PFSK-1 (cell line): ENCODE results near the gene FAM228B.

ENCODE experiments used
- FOXP2 ChIP-seq: optimal IDR thresholded peaks from 2 replicates; pipeline ENCODE3; 2011; ENCODE audit warnings: borderline replicate concordance, control low read depth, inconsistent platforms; ENCODE audit not compliant: insufficient read depth; ENCODE audit errors: extremely low read length, extremely low read depth
- POLR2AphosphoS5 ChIP-seq: IDR thresholded peaks from 2 replicates; pipeline ENCODE4 v1.6.1; 2012; ENCODE audit warnings: low read depth, mild to moderate bottlenecking, control low read depth, low read length, moderate library complexity
- SIN3A ChIP-seq: IDR thresholded peaks from 2 replicates; pipeline ENCODE4 v1.6.1; 2012; ENCODE audit warnings: mild to moderate bottlenecking, low read length, moderate library complexity, borderline replicate concordance; ENCODE audit not compliant: insufficient read depth
- TAF1 ChIP-seq: IDR thresholded peaks from 2 replicates; pipeline ENCODE4 v1.6.1; 2012; ENCODE audit warnings: low read length, control low read depth, borderline replicate concordance; ENCODE audit not compliant: insufficient read depth
- TF ChIP-seq, protein P1 (sequence below), 2 experiments: IDR thresholded peaks; 2 replicates each; pipeline versions ENCODE4 v1.6.1 to v1.8.0; 2011 to 2012; ENCODE audit warnings: low read depth in 2 of 2, low read length in 2 of 2, control low read depth in 1 of 2, inconsistent platforms in 1 of 2, mild to moderate bottlenecking in 1 of 2, moderate library complexity in 1 of 2; ENCODE audit not compliant: insufficient read depth in 1 of 2

Gene FAM228B

DNA sequence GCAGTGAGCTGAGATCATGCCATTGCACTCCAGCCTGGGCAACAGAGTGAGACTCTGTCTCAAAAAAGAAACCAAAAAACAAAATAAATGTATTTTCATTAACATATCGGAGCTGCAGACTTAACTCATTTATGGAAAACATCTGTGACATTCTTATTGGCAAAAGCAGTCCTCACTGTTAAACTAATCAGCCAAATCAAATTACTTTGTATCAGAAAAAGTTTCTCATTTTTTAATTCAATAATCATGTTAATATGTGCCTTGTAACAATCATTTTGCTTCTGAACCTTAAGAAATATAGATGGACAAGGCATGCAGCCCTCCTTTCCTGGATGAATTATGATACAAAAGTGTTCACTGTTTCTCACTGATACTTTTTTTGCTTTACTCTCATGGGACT lies 20.6 kb upstream of the FAM228B start:
- TF ChIP-seq SIN3A, result no peak
- TF ChIP-seq POLR2AphosphoS5, result no peak
- TF ChIP-seq TAF1, result no peak
- TF ChIP-seq FOXP2, result no peak
- TF ChIP-seq, protein P1, sequence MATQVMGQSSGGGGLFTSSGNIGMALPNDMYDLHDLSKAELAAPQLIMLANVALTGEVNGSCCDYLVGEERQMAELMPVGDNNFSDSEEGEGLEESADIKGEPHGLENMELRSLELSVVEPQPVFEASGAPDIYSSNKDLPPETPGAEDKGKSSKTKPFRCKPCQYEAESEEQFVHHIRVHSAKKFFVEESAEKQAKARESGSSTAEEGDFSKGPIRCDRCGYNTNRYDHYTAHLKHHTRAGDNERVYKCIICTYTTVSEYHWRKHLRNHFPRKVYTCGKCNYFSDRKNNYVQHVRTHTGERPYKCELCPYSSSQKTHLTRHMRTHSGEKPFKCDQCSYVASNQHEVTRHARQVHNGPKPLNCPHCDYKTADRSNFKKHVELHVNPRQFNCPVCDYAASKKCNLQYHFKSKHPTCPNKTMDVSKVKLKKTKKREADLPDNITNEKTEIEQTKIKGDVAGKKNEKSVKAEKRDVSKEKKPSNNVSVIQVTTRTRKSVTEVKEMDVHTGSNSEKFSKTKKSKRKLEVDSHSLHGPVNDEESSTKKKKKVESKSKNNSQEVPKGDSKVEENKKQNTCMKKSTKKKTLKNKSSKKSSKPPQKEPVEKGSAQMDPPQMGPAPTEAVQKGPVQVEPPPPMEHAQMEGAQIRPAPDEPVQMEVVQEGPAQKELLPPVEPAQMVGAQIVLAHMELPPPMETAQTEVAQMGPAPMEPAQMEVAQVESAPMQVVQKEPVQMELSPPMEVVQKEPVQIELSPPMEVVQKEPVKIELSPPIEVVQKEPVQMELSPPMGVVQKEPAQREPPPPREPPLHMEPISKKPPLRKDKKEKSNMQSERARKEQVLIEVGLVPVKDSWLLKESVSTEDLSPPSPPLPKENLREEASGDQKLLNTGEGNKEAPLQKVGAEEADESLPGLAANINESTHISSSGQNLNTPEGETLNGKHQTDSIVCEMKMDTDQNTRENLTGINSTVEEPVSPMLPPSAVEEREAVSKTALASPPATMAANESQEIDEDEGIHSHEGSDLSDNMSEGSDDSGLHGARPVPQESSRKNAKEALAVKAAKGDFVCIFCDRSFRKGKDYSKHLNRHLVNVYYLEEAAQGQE (IDR thresholded peaks at IDR 0.05; ENCODE audit: insufficient read depth in 1 of 2, low read depth in 2 of 2, low read length in 2 of 2), result no peak

DNA sequence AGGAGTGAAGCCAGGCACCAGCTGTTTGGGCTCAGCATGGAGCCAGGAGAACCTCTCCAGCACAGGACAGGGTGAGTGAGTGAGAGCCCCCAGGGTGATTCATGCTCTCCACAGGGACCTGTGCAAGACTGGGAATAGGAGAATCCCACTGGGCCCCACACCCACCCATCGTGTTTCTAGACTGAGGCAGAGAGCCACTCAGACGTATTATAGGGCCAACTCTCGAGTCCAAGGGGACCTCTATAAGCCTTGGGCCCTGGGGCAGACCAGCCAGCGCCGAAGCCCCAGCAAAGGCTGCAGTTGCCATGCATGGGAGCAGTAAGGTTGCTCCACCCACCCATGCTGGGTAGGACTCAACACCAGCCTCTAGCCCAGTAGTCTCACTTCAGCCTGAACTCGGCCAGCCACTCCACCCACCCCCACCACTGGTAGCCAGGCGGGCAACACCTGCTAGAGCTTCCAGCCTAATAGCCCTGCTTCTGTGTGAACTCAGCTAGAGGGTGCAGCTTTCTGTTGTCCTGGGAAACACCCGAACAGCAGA lies 19.1 kb upstream of the FAM228B start:
- TF ChIP-seq TAF1, result no peak
- TF ChIP-seq POLR2AphosphoS5, result no peak
- TF ChIP-seq FOXP2, result no peak
- TF ChIP-seq, protein P1 (IDR thresholded peaks at IDR 0.05; ENCODE audit: insufficient read depth in 1 of 2, low read depth in 2 of 2, low read length in 2 of 2), result no peak
- no peak for TF ChIP-seq SIN3A

DNA sequence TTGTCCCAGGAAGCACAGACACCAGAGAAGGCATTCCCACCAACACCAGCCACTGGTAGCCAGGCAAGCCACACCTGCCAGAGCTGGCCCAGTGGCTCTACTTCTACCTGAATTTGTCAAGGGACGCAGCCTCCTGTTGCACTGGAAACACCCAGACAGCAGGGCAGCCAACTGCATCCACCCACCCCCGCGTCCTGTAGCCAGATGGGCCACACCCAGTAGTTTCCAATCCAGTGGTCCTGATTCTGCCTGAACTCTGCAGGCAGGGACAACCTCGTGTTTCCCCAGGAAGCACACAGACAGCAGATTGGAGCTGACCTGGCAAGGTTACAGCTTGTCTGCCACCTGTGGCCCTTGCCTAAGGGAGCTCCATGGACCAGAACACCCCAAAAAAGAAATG lies 18.4 kb upstream of the FAM228B start:
- TF ChIP-seq SIN3A (no peak), TAF1 (no peak), FOXP2 (no peak), POLR2AphosphoS5 (no peak)
- TF ChIP-seq, protein P1 (IDR thresholded peaks at IDR 0.05; ENCODE audit: insufficient read depth in 1 of 2, low read depth in 2 of 2, low read length in 2 of 2), result no peak

DNA sequence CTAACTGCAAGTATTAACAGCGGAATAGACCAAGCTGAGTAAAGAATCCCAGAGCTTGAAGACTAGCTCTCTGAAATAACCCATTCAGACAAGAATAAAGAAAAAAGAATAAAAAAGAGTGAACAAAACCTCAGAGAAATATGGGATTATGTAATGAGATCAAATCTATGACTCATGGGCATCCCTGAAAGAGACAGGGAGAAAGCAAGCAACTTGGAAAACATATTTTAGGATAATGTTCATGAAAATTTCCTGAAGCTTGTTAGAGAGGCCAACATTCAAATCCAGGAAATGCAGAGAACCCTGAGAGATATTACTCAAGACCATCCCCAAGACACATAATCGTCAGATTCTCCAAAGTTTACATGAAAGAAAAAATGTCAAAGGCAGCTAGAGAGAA lies 17.5 kb upstream of the FAM228B start:
- TF ChIP-seq POLR2AphosphoS5 (no peak), TAF1 (no peak), SIN3A (no peak), FOXP2 (no peak)
- TF ChIP-seq, protein P1 (IDR thresholded peaks at IDR 0.05; ENCODE audit: insufficient read depth in 1 of 2, low read depth in 2 of 2, low read length in 2 of 2), result no peak

DNA sequence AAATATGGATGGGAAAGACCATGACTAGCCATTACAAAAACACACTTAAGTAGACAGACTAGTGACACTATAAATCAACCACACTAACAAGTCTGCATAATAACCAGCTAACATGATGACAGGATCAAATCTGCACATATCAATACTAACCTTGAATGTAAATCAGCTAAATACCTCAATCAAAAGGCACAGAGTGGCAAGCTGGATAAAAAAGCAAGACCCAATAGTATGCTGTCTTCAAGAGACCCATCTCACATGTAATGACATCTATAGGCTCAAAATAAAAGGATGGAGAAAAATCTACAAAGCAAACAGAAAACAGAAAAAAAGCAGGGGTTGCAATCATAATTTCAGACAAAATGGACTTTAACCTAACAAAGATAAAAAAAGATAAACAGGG lies 16.5 kb upstream of the FAM228B start:
- TF ChIP-seq FOXP2, result no peak
- TF ChIP-seq POLR2AphosphoS5, result no peak
- no peak for TF ChIP-seq SIN3A
- TF ChIP-seq, protein P1 (IDR thresholded peaks at IDR 0.05; ENCODE audit: insufficient read depth in 1 of 2, low read depth in 2 of 2, low read length in 2 of 2), result no peak
- TF ChIP-seq TAF1, result no peak
